Suppressor macrophage treated with lipopolysaccharide for 1 hour (primary cell): ENCODE results near the gene JUNB.

Experiments
- DNase-seq, 3 donors: peaks; one replicate each; pipeline ENCODE4 v3.0.0-alpha.2; 2020 to 2022

Gene JUNB

DNA sequence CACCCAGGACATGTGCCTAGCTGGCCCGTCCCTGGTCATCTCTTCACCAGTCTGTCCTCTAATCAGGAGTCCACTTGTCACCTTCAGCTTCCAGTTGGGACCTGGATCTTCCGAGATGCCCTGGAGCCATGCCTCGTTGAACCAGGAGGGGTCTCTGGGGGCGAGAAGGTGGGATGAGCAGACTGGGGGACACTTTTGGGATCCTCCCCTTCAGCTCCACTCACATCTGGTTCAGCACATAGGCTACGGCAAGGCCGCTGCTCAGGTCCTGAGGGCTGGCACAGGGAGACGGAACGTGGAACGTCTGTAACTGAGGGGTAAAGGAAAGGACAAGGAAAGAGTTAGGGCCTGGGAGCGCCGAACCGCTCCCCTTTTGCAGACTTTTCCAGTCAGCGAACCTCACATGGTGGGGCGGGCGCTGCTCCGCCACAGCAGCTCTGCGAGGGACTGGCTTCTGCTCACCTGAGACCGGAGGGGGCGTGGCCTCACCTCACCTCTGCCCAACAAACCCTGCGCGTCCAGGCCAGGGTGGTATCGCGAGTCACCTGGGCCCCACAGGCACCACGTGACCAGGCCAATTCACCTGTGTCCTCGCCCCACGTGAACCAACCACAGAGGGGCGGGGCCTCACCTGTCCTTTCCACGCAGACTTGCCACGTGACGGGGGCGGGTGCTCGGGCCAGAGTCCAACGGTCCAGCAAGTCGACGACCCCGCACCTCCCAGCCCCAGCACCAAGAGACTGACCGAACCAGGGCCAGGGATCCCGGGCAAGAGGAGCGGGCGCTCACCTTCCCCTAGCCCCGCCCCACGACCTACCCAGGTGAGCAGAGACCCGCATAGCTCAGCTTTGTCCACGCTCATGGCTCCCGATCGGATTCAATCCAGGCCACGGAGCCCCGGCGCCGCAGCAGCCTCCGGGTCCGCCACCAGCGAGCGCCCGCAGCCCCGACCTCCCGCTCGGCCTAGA is 16.4 kb upstream of the JUNB start, which contains the start of gene HOOK2:
Gene HOOK2 (minus strand): TSS at position 965 of the 968 bp plus-strand sequence. CDS start 103 bp downstream, at position 862.
- DNase-seq: no peak

DNA sequence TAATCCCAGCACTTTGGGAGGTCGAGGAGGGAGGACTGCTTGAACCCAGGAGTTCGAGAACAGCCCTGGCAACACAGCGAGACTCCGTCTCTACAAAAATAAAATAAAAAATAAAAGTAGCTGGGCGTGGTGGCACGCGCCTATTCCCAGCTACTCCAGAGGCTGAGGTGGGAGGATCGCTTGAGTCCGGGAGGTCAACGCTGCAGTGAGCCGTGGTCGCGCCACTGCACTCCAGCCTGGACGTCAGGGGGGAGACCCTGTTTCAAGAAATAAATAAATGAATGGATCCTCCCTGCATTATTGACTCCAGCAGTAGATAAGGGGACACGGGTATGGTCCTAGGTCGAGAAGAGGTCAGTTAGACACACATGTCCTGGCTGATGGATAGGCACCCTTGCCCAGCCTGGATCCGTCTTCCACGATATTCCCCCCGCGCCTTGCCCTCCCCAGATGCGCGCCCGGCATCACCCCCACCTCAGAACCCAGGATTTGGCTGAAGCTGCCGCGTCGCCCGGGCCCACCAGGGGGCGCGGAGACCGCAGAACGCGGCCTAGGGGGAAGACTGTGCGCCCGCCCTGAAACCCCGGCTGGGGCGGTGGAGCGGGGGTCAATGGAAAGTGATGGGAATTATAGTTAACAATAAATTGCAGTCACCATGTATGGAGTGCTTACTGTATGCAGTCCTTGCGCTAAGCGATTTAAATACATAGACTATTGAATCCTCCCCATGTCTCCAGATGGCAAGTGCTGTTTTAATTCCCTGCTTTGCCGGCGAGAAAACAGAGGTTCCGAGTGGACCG is 13.9 kb upstream of the JUNB start:
- DNase-seq: peak; percentile 81 to 95 (median 88)

DNA sequence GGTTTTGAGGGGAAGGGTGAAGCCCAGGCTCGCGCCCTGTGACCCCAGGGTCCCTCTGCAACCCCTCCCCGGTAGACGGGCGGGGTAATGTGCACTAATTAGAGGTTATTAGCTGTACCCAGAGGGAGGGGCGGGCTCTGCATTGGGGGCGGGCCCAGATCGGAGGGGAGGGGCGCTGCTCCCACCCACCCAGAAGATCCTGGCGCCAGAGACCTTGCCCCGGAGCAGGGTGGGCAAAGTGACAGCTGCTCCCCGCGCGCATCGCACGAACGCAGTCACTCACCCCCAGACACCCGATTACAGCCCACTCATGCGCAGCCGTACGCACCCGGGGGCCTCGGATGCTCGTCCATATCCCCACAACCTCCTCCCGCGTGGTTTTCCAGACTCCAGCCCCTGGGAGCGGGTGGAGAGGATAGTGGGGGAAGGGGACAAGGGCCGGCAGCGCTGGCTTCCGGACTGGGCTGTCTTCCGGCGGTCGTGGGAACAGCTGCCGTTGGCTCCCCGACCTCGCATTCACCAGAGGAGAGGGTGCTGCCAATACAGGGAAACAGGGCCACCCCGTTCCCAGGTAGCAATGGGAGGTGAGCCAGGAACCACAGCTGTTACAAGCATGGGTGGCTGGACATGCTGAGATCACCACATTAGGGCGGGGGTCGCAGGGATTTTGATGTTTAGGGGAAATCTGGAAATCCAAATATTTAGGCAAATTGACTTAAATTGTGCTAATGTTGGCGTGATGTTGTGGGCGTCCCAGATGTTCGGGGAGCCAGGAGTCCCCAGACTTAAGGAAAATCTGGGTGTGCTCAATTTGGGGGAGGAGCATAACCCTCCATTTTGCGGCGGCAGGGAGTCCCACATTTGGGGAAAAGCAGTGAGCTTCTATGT is 13.0 kb upstream of the JUNB start:
- peak; percentile 51 to 67 (median 61) for DNase-seq

DNA sequence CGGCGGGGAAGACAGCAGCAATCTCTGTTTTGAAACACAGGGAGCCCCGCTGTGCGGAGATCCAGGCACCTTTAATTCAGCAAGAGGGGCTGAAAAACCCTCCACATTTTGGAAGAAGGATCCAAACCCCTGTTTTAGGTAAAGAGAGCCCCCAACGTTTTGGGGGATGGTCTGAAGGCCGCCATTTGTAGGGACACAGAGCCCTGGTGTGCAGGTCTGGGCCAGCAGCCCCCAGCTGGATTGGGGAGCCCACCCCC is 12.5 kb upstream of the JUNB start:
- DNase-seq: no peak

DNA sequence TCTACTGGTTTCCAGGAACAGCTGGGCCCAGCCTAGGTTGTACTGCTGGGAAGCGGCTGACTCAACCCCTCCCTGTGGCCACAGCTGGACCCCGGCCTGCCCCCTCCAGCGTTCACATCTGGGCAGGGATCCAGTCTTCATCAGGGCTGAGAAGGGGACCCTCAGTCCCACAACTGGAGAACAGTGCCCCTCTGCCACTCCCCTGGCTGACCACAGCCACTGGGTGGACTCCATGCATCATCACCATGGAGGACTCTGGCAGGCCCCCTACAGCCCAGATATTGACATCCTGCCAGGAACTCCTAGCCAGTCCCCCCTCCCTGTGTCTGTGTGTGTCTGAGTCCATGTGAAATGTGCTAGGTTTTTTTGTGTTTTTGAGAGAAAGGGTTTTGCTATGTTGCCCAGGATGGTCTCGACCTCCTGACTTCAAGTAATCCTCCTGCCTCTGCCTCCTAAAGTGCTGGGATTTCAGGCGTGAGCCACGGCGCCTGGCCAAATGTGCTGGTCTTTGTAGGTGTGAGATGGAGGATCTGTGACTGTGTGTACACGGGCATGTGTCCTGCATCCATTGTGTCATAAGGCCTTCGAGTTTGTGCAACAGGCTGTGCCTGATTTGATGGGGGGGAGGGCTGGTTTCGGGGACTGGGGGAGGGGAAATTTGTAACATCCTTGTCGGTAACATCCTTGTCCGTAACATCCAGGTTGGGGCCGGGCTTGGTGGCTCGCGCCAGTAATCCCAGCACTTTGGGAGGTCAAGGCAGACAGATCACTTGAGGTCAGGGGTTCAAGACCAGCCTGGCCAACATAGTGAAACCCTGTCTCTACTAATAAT is 11.9 kb upstream of the JUNB start:
- DNase-seq: peak in 2 of 3 donors; percentile 39 to 49

DNA sequence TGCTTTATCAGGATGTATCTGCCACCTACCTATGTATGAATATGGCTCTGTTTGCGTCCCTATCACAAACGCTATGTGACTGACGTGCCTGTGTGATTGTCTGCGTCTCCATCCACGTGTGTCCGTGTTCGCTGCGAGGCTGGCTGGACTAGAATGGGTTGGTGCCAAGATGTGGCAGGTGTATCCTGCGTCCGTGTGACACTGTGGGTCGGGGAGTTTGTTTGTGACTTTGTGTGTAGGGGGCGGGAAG is 9.2 kb upstream of the JUNB start:
- no peak for DNase-seq

DNA sequence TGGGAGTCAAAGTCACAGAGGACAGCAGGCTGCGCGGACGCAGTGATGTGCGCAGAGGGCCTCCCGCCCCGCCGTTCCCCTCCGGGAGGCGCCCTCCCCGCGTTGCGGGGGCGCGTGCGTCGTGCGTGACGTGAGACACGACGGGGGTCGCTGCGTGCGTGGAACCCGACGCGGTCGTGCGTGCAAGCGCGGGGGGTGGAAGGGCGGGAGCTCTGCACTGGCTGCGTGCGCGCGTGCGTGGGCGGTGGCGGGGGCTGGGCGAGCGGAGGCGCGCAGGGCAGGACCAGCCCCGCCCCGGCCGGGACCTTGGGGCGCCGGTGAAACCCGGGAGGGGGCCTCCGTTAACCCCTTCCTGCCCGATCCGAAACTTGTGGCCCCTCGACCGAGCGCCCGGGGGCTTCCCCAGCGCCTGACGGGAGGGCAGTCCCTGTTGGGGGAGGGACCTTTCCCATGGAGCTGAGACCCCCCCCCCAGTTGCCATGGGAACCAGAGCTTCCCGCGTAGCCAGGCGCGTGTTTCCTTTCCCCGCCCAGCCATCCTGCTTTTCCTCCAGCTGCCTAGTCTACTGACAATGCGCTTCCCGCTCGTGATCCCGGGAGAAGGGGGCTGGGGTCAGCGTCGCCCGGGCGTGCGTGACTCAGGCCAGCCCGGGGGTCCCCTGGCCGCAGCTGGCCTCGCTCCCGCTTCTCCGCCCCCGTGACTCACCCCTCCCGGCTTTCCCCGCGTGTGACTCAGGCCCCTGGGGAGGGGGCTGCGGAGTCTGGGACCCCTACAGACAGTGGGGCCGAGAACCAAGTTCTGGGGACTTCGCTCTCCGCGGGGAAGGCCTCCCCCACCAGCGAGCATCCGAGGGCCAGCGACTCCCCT is 8.6 kb upstream of the JUNB start:
- peak; percentile 90 to 93 (median 92) for DNase-seq

DNA sequence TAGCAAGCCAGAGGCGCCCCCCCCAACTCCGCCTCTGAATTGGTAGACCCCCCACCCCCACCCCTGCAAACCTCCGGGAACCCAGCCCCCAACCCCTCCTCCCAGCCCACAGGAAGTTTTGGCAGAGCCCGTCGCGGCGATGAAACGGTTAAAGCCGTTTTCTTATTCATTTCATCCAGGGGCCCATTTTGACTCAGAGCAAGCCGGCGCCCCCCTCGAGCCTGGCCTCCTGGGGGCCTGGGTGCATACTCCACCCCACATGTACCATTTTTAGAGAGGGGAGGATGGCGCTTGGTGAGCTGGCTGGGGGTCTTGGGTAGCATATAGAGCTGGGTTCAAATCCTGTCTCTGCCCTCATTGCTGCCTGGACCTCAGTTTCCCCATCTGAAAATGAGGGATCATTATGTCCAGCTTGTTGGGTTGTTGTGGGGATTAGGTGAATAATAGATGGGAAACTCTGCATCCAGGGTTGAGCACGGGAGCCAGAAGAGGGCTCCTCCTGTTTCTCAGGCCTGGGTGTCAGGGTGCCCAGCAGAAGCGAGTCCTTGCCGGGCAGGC is 7.9 kb upstream of the JUNB start:
- peak in 2 of 3 donors; percentile 29 to 46 for DNase-seq

DNA sequence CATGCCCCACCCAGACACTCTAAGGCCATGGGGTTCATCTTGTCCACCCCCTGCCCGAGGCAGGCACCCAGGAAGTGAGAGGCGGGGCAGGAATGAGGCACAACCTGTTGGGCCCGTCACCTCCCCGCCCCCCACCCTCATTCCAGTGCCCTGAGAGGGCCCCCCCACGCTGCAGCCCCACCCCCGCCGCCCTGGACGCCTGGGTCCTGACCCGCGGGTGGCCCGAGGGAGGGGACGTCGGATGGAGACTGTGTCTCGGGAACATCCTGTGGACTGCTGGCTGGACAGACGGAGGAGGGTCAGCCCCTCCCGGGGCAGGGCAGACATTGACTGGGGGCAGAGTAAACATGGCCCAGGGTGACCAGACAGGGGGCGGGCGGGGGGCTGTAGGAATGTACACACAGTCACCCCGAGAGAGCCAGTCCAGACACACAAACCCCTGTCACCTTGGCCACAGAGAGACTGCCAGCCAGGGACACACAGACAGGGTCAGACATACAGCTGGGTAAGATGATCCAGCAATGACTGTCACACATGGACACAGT is 7.4 kb upstream of the JUNB start:
- DNase-seq: peak in 2 of 3 donors; percentile 58 to 61

DNA sequence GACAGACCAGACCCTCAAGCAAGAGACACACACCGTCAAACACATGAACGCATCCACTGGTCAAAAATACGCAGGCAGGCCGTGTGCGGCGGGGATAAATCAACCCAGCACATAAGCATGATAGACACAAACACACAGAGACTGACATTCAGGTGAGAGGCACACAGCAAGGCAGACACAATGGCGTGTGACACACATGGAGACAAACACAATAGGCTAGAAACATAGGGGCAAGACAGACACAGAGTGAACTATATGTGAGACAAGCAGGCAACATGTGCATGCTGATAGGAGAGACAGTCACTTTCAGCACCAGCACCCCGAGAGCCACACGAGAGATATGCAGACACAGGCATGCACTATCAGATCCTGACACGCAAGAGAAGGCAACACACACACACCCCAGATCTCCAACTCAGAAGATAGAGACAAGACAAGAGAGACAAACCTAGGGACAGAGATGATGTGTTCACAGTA is 6.9 kb upstream of the JUNB start:
- peak in 1 of 3 donors; percentile 19 for DNase-seq

DNA sequence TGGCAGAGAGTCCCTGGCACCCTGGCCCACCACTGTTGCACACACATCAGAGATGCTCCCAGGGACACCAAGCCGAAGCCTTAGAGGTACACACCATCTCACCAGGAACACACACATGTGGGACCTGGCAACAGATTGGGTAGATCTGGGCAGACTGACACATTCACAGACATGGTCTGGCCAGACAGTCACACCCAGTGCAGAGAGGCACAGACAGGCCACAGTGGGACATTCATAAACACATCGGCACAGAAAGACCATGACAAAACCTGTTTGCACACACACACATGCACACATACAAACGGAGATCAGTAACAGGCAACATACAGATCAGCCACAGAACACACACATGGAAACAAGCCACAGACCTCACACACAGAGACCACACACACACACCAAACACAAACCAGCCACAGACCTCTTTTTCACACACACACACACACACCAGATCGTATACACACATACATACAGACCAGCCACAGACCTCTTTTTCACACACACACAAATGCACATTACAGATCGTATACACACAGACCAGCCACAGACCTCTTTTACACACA is 6.3 kb upstream of the JUNB start:
- peak in 1 of 3 donors; percentile 43 for DNase-seq

DNA sequence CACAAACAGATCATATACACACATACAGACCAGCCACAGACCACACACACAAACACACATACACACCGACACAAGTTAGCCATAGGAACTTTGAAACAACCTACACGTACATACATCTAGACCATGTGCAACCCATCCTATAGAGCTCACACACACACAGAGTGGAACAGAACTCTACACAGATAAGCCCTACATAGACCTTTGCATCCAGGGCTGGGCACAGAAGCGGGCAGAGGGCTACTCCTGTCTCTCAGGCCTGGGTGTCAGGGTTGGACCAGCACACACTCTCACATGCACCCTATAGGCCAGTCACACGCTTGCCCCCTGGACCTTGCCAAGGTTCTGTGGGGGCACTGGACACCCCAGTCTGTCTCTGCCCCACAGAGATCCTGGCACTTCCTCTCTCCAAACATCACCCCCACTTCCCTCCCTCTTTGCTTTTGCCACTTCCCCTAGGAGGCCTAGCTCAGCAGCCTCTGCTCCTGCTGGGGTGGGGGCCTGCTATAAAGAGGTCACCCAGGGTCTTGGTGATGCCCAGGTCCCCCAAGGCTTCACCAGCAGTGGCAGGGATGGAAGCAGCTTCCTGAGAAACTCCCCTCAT is 5.8 kb upstream of the JUNB start:
- peak; percentile 76 to 79 (median 77) for DNase-seq

DNA sequence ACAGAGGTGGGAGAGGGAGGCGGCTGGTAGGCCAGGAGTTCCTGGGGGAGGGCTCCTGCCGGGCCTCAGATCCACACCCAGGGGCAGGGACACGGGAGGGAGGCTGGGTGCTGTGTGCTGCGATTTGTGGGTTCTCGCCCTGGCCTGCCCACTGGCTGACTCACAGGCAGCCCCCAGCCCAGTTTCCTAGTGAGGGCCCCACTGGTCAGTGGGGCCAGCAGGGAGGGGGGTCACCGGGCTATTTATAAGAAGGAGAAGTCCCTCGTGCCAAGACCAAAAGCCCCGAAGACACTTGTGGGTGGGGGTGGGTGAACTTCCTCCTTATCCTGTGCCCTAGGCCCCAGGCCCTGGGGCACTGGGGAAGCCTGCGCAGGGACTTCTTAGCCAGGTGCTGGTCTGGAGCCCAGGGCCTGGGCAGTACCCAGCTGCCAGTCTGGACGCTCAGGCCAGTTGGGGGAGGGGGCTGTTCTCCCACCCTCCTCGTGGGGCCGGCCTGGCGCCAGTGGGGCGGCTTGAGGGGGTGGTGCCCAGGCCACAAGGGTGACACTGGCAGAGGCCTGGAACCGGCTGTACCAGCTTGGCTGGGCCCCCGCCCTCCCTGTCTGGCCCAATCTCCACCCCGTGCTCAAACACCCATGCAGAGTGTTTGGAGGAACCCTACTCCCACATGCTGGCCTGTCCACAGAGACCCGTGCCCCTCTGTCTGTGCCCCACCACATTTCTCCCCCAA is 5.0 kb upstream of the JUNB start:
- DNase-seq: peak; percentile 95 to 97 (median 96)

DNA sequence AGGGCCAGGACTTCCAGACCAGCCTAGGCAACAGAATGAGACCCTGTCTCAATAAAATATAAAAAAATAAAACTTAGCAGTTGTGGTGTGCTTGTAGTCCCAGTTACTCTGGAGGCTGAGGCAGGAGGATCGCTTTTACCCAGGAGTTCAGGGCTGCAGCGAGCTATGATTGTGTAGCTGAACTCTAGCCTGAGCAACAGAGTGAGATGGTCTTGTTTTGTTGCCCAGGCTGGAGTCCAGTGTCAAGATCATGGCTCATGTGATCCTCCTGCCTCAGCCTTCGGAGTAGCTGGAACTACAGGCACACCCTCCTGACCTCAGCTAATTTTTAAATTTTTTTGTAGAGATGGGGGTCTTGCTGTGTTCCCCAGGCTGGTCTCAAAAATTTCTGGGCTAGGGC is 4.3 kb upstream of the JUNB start:
- DNase-seq: no peak

DNA sequence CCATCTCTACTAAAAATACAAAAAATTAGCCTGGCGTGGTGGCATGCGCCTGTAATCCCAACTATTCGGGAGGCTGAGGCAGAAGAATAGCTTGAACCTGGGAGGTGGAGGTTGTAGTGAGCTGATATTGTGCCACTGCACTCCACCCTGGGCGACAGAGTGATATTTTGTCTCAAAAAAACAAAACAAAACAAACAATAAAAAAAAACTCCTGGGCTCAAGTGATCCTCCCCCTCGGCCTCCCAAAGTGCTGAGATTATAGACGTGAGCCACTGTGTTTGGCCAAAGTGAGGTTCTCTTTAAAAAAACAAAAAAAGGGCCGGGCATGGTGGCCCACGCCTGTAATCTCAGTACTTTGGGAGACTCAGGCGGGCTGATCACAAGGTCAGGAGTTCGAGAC is 3.8 kb upstream of the JUNB start:
- no peak for DNase-seq

DNA sequence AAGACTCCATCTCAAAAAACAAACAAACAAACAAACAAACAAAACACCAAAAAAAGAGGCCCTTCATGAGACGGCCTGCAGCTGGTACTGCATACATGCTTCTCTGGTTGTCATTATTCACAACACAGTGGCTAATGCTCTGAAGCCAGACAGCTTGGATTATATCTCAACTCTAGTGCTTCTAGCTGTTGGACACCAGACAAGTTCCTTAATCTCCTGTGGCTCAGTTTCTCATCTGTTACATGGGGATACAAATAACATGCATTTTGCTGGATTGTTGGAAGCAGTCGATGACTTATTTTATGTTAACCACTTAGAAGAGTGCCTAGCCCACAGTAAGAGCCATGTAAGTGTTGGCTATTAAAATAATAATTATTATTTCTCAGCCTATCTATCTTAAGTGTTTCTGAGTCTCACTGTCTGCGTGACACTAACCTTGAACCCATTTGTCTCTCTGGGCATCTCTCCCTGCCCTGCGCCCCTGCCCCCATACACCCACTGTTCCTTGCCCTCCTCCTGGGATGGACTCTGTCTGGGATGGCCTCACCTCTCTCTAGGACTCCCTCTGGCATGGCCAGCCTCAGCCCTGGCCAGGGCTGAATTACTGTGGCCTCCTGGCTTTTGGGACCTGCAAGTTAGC is 3.1 kb upstream of the JUNB start:
- no peak for DNase-seq

DNA sequence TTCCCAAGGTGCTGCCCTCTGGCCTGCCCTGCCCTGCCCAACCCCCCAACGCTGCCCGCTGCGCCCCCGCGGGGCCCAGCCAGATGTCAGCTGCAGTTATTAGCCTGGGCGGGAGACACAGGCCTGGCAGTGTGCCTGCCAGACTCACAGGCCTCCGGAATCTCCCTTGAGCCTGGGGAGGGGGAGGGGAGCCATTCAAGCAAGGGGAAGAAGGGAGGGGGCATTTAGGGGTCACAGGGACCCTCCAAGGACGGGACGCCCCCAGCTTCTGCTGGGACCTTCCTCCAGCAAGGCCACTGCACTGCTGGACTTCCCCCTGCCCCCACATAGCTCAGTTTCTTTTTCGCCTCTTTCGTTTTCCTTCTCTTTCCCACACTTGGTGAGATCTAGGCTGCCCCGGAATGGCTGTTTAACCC is 2.6 kb upstream of the JUNB start:
- DNase-seq: peak; percentile 96 to 99 (median 97)
